Measurements from ENCODE around the gene ARHGAP22.

ARHGAP22 gene

DNA sequence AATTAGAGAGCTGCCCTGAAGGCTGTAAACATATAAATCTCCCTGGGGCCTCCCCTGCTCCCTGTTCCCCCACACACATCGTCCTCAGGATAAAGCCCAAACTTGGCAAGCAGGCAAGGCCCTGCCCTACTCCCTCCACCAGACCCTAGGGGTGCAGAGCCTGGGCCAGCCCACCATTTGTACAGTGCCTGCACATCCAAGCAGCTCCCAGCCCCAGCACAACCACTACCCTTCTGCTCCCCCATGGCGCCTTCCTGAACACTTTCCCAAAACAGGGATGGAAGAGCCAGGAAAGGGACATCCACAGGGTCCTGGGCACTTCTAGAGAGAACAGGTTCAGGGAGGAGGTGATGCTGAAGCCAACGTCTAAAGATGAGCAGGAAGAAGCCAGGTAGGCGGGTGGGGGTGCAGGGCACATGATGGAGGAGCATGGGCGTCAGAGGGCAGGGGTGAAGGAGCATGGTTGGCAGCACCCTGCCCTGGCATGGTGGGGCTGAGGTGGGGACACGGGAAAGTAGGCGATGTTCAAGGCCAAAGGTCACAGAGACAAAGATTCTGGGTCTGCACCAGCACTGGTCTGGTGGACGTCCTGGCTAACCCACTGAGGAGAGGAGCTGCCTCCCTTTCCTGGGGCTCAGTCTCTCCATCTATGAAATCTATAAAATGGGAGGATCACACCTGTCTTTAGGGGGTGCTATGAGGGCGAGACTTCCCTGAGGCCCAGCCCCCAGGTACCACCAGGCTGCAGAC, 140.6 kb downstream of the ARHGAP22 start:
- H3K36me3 ChIP-seq, result no peaks in the 10 kb centered on the region
- no peak overlapping the region for H3K4me3 ChIP-seq
- no peak for DNase-seq
- no peaks in the 10 kb centered on the region for H3K9me3 ChIP-seq
- H3K27ac ChIP-seq, result no peak overlapping the region
- H3K4me1 ChIP-seq, result peaks cover 0 to 38% (median 31%) of the 10 kb centered on the region in 4 donors
- TF ChIP-seq, protein P1, sequence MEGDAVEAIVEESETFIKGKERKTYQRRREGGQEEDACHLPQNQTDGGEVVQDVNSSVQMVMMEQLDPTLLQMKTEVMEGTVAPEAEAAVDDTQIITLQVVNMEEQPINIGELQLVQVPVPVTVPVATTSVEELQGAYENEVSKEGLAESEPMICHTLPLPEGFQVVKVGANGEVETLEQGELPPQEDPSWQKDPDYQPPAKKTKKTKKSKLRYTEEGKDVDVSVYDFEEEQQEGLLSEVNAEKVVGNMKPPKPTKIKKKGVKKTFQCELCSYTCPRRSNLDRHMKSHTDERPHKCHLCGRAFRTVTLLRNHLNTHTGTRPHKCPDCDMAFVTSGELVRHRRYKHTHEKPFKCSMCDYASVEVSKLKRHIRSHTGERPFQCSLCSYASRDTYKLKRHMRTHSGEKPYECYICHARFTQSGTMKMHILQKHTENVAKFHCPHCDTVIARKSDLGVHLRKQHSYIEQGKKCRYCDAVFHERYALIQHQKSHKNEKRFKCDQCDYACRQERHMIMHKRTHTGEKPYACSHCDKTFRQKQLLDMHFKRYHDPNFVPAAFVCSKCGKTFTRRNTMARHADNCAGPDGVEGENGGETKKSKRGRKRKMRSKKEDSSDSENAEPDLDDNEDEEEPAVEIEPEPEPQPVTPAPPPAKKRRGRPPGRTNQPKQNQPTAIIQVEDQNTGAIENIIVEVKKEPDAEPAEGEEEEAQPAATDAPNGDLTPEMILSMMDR (IDR thresholded peaks at IDR 0.05), result no peak
- peaks cover 0 to 8% of the 10 kb centered on the region in 2 donors for H3K27me3 ChIP-seq
- intact Hi-C loops (cut with DNase I; ENCODE audit: low total_unique reads), result no loop called here

DNA sequence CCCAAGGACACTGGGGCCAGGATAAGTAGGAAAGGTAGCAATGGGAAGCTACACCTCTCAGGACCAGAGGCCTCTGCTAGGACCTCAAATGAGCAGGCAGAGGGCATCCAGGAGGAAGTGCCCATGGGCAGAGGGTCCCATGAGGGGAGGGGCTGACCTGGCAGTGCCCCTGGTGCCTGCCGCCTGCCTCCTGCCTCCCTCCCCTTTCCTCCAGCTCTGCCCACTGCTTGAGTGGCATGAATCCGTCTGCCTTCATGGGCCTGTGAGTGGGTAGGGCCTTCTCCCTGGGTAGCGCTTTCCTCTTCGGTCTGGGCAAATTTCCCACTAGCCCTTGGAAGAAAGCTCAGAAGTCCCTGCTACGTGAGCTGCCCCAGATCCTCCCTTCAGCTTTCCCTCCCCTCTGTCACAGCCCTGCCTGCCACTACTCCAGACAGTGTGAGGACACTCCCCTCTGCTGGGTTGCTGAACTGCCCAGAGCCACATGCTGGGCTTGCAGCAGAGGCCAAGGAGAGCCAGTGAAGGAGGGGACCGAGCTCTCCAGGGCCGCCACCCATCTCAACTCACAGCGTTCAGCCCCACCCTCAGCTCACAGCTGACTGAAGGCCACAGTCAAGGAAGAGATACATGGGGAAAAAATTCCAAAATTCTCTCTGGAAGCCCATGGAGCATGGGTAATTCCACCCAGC, 141.4 kb downstream of the ARHGAP22 start:
- intact Hi-C loops (cut with DNase I; ENCODE audit: low total_unique reads), result no loop called here
- Histone ChIP-seq H3K4me1 (peaks cover 0 to 38% (median 31%) of the 10 kb centered on the region in 4 donors), H3K4me3 (no peak overlapping the region), H3K36me3 (no peaks in the 10 kb centered on the region), H3K9me3 (no peaks in the 10 kb centered on the region), H3K27me3 (peaks cover 0 to 5% of the 10 kb centered on the region in 2 donors), H3K27ac (no peak overlapping the region)
- TF ChIP-seq, protein P1 (IDR thresholded peaks at IDR 0.05), result no peak
- DNase-seq, result no peak

DNA sequence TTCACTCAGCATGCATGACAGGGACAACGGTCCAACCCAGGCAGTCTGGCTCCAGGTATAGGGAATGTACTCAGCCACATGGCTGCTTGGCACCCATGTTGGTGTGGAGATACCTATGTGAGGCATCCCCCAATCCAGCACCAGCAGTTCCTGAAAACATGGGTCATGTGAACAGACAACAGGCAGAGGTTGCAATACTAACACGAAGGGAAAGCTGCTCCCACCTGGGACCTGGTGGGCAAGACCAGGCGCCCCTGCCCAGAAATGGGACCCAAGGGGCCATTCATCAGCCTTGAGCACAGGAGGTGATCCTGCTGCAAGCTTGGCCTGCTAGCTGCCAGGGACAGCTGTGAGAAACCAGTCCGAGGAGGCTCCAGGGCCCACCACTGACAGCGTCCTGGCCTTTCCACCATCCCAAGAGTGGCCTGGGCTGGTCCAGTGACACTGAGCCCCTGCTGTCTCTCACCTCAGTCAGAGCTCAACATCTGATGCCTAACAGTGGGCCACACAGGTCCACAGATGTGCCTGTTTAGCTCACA, 142.3 kb downstream of the ARHGAP22 start:
- peaks cover 0 to 38% (median 31%) of the 10 kb centered on the region in 4 donors for H3K4me1 ChIP-seq
- no peak overlapping the region for H3K4me3 ChIP-seq
- H3K36me3 ChIP-seq, result no peaks in the 10 kb centered on the region
- H3K9me3 ChIP-seq, result no peaks in the 10 kb centered on the region
- TF ChIP-seq, protein P1 (IDR thresholded peaks at IDR 0.05), result no peak
- DNase-seq, result no peak
- no peak overlapping the region for H3K27ac ChIP-seq
- H3K27me3 ChIP-seq, result peaks cover 0 to 5% of the 10 kb centered on the region in 2 donors
- intact Hi-C loops (cut with DNase I; ENCODE audit: low total_unique reads), result no loop called here

DNA sequence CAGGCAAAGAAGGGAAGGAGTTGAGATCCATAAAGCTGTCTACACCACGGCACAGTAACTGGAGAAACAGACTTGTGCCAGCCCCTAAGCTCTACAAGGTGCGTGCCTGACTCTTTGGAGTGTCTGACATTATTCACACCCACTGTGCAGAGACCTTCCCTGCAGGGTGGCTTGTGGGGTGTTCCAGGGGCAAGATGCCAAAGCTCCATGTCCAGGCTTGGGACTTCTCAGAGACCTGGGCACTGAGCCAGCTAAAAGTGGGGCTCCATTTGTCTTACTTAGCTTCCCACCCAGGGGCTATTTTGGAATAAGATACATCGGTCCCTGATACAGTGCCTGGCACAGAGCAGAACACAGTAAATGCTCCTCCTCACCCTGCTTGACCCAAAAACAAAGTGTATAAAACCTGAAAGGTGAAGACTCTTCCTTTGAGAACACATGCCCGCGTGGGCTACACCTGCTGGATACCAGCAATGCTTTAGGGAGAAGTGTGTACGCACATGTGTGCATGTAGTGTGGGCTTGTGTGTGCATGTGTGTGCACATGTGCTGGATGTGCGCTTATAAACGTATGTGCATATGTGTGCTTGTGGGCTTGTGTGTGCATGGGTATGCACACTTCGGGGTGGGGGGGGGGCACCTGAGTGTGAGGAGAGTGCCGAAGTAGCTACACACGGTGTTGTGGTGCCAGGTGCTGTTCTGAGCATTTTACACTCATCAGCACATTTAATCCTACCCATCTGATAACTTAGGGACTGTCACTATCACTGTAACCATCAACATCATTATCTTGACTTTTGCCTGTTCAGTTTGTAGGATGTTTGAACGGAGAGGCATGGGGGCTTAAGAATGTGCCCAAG, 143.0 kb downstream of the ARHGAP22 start:
- Histone ChIP-seq H3K36me3 (no peaks in the 10 kb centered on the region), H3K4me3 (no peak overlapping the region), H3K27ac (no peak overlapping the region), H3K9me3 (no peaks in the 10 kb centered on the region), H3K27me3 (peaks cover 0 to 2% of the 10 kb centered on the region in 2 donors), H3K4me1 (peaks cover 0 to 37% (median 30%) of the 10 kb centered on the region in 4 donors)
- TF ChIP-seq, protein P1 (IDR thresholded peaks at IDR 0.05), result no peak
- intact Hi-C loops (cut with DNase I; ENCODE audit: low total_unique reads), result no loop called here
- no peak for DNase-seq

DNA sequence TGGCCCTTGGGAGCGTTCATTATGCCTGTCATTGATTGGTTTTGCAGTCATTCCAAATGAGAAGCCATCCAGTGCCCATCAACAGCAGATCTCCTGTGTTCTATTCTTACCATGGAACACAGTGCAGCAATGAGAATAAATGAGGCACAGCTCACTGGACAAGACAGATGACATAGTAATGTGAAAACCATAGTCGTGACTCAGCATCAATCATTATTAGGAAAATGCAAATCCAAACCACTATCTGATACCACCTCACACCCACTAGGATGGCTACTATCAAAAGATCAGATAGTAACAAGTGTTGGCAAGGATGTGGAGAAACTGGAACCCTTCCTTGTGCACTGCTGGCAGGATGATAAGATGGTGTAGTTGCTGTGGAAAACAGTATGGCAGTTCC, 144.7 kb downstream of the ARHGAP22 start:
- H3K4me3 ChIP-seq, result no peak overlapping the region
- no peaks in the 10 kb centered on the region for H3K36me3 ChIP-seq
- H3K9me3 ChIP-seq, result no peaks in the 10 kb centered on the region
- no peak overlapping the region for H3K27ac ChIP-seq
- intact Hi-C loops (cut with DNase I; ENCODE audit: low total_unique reads), result no loop called here
- H3K4me1 ChIP-seq, result peaks cover 0 to 21% (median 18%) of the 10 kb centered on the region in 4 donors
- TF ChIP-seq, protein P1 (IDR thresholded peaks at IDR 0.05), result no peak
- no peak for DNase-seq
- H3K27me3 ChIP-seq, result no peaks in the 10 kb centered on the region
